Testis (tissue), 3 donors: ENCODE data around the gene AGER. TPM values are rescaled to one million over a fixed set of nuclear protein-coding genes. Genes with fewer than 3 reads are reported as not detected.

Experiments
- DNase-seq: peaks from one replicate; pipeline ENCODE4 v3.0.0-alpha.2; 2019
- H3K27ac ChIP-seq, 2 donors: fragments of 200-600 bp; sonication (generic); one replicate each; pipeline ENCODE4 v1.5.1; 2019
- H3K27me3 ChIP-seq: fragments of 200-600 bp; sonication (generic); one replicate; pipeline ENCODE4 v1.5.1; 2019
- H3K36me3 ChIP-seq: fragments of 200-600 bp; sonication (generic); one replicate; pipeline ENCODE4 v1.5.1; 2017; ENCODE audit warnings: low read depth; ENCODE audit errors: missing control alignments
- H3K4me1 ChIP-seq: fragments of 200-600 bp; sonication (generic); one replicate; pipeline ENCODE4 v1.5.1; 2019
- H3K4me3 ChIP-seq, 2 donors: fragments of 200-600 bp; sonication (generic); one replicate each; pipeline ENCODE4 v1.5.1; 2017 to 2019
- H3K9me3 ChIP-seq: fragments of 200-600 bp; sonication (generic); one replicate; pipeline ENCODE4 v1.5.1; 2017
- POLR2A ChIP-seq: fragments of 450-650 bp; IDR thresholded peaks from one replicate; pipeline ENCODE4 v1.6.1; 2017; ENCODE audit warnings: antibody characterized with exemption, mild to moderate bottlenecking, moderate library complexity
- WGBS, 2 donors: methylation state at CpG; one replicate each; pipeline ENCODE4 v1.1.5; 2018; 5-methylcytosine and 5-hydroxymethylcytosine counted together
- intact Hi-C: fragments of 100-400 bp; cut with DNase I; formaldehyde crosslinking; loops from one replicate; pipeline ENCODE4 v1.15.1; 2023; ENCODE audit warnings: low total_unique reads
- polyA plus RNA-seq: library from polyadenylated mRNA; stranded (reverse); fragments of 350-450 nt; fragmentation: Illumina TruSeq; extraction: RNeasy Lipid Tissue Mini Kit (QIAGEN cat#74804); gene quantifications from one replicate; pipeline ENCODE4 v1.2.3, GENCODE V29; 2014; ENCODE audit warnings: low read depth, low replicate concordance; ENCODE audit not compliant: insufficient read depth
- total RNA-seq, 2 donors: library from RNA; depleted of rRNA; stranded (reverse); fragments of >200 nt; gene quantifications; one replicate each; pipeline ENCODE4 v1.2.3, GENCODE V29; 2016
- TF ChIP-seq, protein P1 (sequence below), 3 experiments: fragments of 450-650 bp in 2 of 3; fragments of 200-600 bp in 1 of 3; sonication (generic) in 1 of 3; IDR thresholded peaks; one replicate each; pipeline ENCODE4 v1.5.1; 2016 to 2019; ENCODE audit warnings: antibody characterized with exemption in 3 of 3, mild to moderate bottlenecking in 2 of 3, moderate library complexity in 1 of 3

Gene AGER
- total and polyA plus RNA-seq, 3 donors from 2014 or later = 5.8 to 8.6 (median 7.8) TPM

DNA sequence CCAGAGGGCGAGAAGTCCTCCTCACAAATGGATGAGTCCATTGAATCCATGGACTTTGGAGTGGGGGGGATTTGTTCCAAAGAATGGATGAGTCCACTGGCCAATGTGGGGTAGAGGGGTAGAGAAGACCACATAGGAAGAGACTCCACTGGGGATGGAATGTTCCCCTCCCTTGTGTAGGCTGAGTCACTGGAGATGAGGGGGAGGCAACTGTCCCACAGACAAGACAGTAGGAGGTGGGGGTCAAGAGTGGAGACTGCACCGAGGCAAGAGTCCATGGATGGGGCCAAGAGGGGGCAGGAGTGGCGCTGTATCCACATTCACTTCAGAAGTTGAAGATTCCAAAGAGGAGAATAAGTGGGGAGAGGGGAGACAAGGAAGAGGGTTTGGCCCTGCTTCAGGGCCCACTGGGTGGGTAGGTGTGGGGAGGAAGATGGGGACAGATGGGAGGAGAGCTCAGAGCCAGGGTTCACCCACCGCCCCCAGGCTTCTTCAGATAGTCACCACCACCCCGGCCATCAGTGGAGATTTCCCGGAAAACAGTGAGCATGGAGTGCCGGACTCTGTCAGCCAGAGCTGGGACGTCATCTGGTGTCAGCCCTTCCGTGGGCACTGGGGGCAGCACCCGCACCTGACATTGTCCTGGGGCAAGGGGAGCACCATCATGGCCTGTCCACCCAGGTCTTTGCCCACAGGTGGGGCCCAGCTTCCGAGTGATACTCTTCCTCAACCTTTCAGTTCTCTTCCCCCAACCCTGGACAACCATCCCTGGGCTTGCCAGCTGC, 15.1 kb downstream of the AGER start:
- Histone ChIP-seq H3K9me3 (no peaks in the 10 kb centered on the region), H3K27ac (peak overlapping the region in 1 of 2 donors; percentile 41), H3K4me1 (peaks cover 11% of the 10 kb centered on the region), H3K27me3 (no peaks in the 10 kb centered on the region), H3K4me3 (no peak overlapping the region), H3K36me3 (no peaks in the 10 kb centered on the region)
- WGBS, 2 donors = 68 to 77% methylated on average over 8 to 11 of the region's 11 CpGs
- TF ChIP-seq, protein P1, sequence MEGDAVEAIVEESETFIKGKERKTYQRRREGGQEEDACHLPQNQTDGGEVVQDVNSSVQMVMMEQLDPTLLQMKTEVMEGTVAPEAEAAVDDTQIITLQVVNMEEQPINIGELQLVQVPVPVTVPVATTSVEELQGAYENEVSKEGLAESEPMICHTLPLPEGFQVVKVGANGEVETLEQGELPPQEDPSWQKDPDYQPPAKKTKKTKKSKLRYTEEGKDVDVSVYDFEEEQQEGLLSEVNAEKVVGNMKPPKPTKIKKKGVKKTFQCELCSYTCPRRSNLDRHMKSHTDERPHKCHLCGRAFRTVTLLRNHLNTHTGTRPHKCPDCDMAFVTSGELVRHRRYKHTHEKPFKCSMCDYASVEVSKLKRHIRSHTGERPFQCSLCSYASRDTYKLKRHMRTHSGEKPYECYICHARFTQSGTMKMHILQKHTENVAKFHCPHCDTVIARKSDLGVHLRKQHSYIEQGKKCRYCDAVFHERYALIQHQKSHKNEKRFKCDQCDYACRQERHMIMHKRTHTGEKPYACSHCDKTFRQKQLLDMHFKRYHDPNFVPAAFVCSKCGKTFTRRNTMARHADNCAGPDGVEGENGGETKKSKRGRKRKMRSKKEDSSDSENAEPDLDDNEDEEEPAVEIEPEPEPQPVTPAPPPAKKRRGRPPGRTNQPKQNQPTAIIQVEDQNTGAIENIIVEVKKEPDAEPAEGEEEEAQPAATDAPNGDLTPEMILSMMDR (IDR thresholded peaks at IDR 0.05) = no peak
- TF ChIP-seq POLR2A = no peak
- no peak for DNase-seq
- intact Hi-C loops = no loop called here

DNA sequence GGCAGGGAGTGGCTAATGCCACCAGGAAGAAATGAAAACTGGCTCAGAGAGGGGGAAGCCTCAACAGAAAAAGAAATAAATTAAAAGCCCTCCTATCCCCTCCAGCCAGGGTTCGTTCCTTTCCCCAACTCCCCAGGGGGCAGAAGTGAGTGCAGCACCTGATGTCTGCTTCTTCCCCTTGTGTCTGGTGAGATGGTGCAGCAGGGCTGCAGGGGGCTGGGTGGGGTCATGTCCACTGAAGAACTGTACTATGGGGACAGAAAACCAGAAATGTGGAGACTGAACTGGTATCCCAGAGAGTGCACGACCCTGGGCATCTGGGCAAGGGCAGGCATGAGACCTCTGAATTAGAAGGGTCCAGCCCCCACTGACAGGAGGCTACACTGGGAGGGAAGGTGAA, 15.7 kb downstream of the AGER start:
- WGBS, 2 donors = 66 to 72% methylated on average over 2 of the region's 2 CpGs
- intact Hi-C loops = no loop called here
- H3K27ac ChIP-seq = peak overlapping the region in 1 of 2 donors; percentile 41
- H3K9me3 ChIP-seq = no peaks in the 10 kb centered on the region
- no peaks in the 10 kb centered on the region for H3K27me3 ChIP-seq
- no peak overlapping the region for H3K4me3 ChIP-seq
- TF ChIP-seq, protein P1 (IDR thresholded peaks at IDR 0.05) = no peak
- no peak for TF ChIP-seq POLR2A
- no peak for DNase-seq
- peaks cover 11% of the 10 kb centered on the region for H3K4me1 ChIP-seq
- H3K36me3 ChIP-seq = no peaks in the 10 kb centered on the region

DNA sequence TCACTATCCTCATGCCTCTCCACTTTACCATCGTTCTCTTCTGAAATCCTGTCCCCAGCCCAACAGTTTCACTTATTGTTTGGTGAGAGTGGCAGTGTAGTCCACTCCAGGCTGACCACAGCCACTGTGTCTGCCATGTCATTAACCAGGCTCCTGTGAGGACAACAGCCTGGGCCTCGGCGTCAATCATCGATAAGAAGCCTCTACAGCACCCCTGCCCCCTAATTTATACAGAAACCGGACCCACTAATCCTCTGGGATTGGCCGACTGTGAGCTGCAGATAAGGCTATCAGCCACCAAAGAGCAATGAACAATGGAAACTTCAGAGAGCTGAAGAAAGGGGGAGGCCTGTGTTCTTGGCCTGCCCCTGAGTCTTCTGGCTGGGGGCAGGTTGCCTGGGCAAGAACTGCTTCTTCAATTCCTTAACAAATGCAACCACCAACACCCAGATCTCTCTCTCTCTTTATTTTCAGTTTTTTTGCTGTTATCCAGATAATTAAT, 16.2 kb downstream of the AGER start:
- Histone ChIP-seq H3K36me3 (no peaks in the 10 kb centered on the region), H3K27ac (peak overlapping the region; percentile 40 to 41)

DNA sequence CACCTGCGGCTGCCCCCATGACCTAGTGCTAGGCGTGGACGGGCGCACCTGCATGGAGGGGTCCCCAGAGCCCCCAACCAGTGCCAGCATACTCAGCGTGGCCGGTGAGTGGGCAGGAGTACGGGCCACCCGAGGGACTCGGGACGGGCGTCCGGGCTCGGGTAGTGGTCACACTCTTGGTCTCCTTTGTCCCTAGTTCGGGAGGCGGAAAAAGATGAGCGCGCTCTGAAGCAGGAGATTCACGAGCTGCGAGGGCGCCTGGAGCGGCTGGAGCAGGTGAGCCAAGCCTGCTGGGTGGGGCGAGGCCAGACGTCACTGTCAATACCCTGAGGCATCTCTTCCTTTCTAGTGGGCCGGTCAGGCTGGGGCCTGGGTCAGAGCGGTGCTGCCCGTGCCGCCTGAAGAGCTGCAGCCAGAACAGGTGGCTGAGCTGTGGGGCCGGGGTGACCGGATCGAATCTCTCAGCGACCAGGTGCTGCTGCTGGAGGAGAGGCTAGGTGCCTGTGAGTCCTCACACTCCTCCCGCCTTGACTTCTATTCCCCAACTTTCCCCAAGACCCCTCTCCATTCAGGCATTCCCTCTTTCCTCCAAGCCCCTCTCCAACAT, 16.8 kb downstream of the AGER start:
- peaks cover 11% of the 10 kb centered on the region for H3K4me1 ChIP-seq
- H3K36me3 ChIP-seq = no peaks in the 10 kb centered on the region
- WGBS, 2 donors = 84 to 85% methylated on average over 30 to 32 of the region's 32 CpGs
- H3K27me3 ChIP-seq = no peaks in the 10 kb centered on the region
- H3K9me3 ChIP-seq = no peaks in the 10 kb centered on the region
- DNase-seq = no peak
- intact Hi-C loops = no loop called here
- no peak overlapping the region for H3K4me3 ChIP-seq
- H3K27ac ChIP-seq = peak overlapping the region; percentile 40 to 41
- no peak for TF ChIP-seq POLR2A
- TF ChIP-seq, protein P1 (IDR thresholded peaks at IDR 0.05) = no peak

More for the DNA sequence above, 16.2 kb downstream of the AGER start:
- Histone ChIP-seq H3K4me3 (no peak overlapping the region), H3K27me3 (no peaks in the 10 kb centered on the region), H3K4me1 (peaks cover 11% of the 10 kb centered on the region), H3K9me3 (no peaks in the 10 kb centered on the region)
- TF ChIP-seq POLR2A = no peak
- TF ChIP-seq, protein P1 (IDR thresholded peaks at IDR 0.05) = no peak
- 53 to 68% methylated on average over 6 of the region's 6 CpGs for WGBS, 2 donors
- intact Hi-C loops = no loop called here
- DNase-seq = peak; percentile 79
